Amniotic epithelial cell (primary cell): ENCODE data around the gene ULK4.
"Not testable (repeated sequence)": the region's sequence is repeated elsewhere in the genome, so short reads cannot be mapped to it uniquely, and the experiment has no call there.

ENCODE experiments used
- DNase-seq: peaks from one replicate; pipeline ENCODE4 v3.0.0-alpha.2; 2010; ENCODE audit warnings: low read depth

ULK4 gene

DNA sequence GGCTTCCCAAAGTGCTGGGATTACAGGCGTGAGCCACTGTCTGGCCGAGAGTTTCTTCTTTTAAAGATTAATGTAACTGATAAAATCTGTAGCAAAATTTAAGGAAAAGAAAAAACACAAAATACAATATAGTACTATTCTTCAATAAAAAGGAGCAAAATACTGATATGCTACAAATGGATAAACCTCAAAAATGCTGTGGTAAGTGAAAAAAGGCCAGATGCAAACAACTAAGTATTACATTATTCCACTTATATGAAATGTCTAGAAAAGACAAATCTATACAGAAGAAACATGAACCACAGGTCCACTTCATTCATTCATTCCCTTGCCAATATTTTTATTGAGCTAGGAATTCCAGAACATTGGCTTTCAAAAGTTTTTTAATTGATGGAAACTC lies 463.1 kb downstream of the ULK4 start:
- DNase-seq, result no peak

DNA sequence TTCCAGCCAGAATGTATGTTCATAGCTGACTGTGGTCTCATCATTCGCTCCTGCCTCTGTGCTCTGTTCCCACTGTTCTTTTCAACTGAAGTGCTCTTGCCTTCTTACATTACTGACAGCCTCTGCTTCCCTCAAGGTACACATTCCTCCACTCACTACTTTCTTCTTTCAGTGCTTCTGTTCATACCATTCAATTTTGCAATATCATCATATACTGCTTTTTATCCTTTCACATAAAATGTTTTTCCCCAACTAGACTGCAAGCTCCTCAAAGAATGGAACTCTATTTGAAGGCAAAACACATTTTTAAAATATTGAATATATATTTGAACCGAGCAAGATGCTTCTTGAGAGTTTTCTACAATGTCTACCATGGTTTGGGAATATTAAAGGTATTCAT lies 471.5 kb downstream of the ULK4 start:
- DNase-seq, result no peak

DNA sequence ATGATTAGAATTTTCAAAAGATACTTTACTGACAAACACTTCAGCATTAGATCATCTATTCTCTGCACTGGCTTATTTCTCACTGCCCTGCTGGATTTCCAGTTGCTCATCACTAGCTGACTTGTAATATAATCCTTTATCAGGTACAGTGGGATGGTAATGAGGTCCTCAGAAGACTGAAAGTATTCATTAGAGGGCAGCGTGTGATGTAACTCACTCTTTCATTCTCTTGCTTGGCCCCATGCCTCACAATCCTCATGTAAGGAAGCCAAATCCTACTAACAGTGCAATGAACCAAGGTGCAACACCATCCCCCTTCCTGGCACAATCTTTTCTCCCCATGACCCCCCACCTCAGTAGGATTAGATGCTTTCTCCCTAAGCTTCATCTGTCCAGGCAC lies 472.7 kb downstream of the ULK4 start:
- DNase-seq, result no peak

DNA sequence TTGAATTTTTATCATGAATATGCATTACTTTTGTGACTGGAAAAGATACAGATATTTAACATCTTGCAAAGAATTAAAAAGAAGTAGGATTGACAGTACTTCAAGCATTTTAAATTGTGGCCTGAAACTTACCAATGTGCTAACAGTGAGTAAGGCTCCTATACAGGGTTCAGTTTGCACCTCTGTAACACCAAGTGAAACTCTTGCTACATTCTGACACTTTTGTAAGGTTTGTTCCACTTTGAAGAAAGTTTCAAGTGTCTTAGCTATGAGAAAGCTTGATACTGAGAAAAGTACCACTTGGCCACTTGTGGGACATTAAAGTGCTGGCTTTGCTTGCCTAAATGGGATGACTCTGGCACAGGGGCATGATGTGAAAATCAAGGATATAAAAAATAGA lies 473.4 kb downstream of the ULK4 start:
- no peak for DNase-seq

DNA sequence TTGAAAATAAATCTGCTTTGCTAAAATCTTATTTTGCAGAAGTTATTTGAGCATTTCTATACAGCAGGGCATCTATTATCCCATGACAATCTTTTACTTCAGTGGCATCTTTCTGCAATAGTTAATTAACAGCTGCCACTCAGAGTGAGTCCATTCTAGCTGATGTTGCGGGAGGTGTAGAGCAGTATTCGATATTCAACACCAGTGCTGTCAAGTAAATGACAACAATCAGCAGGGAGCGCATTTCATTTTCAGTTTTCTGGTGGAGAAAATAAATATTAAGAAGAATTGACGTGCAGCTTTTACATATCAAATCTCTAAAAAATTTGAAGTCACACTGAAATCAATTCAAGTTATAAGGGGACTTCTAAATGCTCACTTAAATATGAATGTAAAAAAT lies 476.4 kb downstream of the ULK4 start:
- DNase-seq, result no peak

DNA sequence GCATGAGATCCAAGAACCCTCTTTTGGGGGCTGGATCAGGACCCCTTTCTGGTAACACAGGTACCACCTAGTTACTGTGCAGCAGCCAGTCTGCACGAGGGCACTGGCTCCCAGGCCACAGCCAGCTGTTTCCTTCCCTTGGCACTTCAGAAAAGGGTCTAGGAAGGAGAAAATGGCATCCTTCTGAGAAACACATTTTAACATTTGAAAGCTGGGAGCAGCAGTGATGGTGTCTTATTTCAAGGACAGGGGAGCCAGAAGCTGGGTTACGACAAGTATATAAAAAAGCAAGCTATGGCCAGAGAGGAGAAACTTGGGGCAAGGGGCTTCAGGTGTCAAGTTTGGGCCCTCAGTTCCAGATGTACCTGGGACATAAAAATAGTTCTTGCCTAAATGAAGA lies 479.8 kb downstream of the ULK4 start:
- DNase-seq, result no peak

DNA sequence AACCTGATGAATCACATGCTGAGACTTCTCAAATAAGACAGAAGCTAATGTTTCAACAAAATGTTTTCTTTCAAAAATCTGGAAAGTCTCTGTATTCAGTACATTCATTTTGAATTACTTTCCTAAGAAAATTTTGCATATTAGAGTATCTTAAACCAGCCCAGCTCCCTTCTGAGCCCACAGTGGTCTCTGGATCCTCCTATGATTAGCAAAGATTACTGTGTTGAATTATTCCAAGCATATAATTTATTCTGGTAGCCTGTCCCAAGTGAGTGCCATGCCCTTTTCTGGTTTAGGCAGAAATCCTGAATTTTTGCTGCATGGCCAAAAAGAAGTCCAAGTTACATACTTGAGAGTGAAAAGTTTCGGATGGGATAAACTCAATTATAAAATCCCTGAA lies 483.6 kb downstream of the ULK4 start:
- no peak for DNase-seq

DNA sequence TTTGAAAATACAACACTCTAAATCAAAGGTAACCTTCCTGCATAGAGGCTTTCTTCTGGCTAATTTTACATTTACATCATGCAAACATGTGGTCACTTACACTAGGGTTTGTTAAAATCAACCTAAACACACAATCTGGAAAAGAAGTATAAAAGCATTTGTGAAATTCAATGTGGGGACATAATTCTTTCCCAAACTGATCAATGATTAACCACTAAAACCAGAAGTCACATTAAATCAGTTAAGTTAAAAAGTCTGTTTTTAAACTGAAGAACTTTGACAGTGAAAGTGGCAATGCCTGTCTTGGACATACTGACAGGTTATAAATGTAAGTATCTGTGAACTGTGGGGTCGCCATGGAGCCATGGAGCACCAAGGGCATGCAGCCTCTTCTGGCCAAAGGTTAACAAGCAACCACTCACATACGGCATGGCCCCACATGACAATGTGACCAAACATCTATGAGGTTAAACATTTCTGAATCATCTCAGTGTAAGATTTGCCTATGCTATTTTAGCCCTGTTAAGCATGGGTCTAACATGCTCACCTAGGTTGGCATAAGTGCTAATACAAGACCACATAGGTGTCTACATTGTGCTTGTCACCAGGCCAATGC lies 484.4 kb downstream of the ULK4 start:
- DNase-seq, result no peak

DNA sequence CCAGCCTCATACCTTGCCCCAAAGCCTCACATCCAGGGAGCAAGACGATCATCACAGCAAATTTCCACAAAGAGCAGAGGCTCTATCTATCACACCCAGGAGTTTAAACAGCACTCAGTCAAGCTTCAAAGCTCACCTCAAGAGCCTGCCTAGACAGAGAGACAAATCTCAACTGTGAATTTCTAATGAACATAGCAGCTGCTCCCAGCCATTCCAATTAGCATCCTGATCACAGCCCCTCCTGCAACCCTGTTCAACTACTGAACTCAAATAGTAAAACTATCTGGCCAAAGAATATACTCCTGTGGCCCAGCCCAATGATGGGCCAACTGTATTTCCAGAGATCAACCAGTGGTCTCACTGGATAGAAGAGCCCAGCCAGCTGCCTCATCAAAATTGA lies 492.8 kb downstream of the ULK4 start:
- DNase-seq, result no peak

DNA sequence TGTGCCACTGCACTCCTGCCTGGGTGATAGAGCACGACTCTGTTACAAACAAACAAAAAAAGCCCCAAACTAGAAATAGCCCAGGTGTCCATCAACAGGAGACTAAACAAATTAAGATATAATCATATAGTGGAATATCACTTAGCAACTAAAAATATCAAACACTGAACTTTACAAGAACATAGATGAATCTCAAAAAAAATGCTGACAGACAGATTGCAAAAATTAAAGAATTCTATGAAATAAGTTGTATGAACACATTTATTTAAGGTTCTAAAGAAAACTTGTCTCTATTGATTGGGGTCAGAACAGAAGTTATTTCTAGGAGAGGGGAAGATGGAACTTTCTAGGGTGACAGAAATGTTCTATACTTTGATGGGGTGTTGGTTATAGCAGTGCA lies 494.4 kb downstream of the ULK4 start:
- no peak for DNase-seq

DNA sequence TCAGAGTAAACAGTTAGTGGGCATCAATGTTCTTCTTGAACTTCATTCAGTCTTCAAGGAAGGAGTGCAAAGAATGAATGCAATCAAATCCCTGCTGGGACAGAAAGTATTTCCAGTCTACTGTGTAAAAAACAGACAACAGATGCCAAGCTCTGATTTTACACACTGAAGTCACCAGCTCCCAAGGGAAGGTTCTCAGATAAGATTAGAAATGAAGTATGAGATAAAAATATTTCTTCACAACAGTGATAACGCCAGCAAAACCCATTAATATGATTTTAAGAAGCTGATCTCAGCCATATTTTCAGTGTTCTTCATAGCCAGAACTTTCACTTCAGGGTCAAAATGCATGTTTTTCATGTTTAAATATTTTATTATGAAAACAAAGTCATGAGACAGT lies 497.0 kb downstream of the ULK4 start:
- DNase-seq, result peak; percentile 81

DNA sequence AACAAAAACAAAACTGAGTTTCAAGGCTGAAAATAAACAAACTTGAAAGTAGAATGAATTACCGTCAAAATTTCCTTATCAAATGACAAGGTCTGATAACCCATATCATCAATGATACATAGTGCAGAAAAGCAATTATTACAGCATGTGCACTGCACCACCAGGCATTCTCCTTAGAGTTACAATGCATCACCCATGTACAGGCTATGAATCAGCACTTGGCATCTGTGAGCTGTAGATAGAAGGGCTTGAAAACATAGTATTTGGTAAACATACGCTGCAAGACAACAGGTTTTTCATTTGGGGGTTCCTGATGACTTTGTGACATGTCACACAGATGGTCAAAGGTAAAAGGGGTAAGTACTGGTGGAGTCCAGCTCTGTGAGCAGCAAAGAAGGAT lies 497.5 kb downstream of the ULK4 start:
- DNase-seq, result peak; percentile 87

DNA sequence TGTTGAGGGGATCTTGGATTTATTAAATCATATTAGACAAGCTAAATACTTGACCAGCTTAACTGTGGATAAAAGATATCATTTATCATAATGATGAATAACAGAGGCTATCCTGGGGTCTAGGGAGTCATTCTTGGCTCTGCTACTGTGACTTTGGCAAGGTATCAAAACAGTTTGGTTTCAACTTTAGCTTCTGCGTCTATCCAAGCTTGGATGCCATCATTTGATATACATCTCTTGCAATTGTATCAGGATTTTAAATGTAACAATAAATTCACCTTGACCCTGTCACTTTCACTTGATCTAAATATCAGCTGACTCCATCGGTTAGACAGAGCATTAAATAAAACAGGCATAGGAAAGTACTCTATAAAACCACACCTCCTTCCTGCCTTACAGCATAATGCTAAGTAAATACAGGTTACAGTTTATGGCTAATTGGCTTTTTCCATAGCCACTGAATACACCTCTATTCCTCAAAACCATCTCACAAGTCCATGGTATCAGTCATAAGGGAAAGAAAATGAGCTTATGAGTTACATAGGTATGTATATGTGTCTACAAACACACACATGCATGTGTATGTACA lies 499.7 kb downstream of the ULK4 start:
- peak; percentile 22 for DNase-seq

DNA sequence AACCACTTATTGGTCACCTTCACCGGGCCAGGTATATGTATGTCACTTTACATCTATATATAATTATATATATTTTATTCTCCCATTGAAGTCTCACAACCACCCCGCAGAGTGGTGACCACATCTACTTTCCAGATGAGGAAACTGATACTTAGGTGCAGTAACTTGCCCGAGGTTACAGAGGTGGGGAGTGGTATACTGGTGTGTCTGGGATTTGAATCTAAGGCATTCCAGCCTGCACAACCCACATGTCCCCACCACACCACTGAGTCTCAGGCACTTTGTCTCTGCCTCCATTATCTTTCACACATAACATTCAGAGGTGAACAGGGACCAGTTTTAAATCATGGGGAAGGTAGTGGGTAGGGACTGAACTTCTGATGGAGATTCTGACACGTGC lies 501.2 kb downstream of the ULK4 start:
- DNase-seq, result no peak

DNA sequence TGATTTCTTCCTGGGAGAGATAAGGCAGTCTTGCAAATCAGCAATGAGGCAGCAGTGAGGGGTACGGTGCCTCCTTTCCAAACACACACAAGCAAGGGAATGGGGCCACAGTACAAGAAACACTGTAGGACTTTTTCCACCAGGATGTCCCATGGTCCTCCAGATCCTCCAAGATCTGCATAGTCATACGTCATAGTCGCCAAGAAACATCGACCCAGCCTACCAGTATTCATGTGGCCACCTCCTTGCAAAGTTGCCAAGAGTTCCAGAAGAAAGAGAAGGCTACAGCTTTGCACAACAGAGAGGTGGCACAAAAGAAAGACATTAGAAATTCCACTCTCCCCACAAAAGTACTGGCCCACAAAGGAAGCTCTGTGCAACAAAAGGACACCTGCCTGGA lies 504.7 kb downstream of the ULK4 start:
- peak; percentile 43 for DNase-seq

DNA sequence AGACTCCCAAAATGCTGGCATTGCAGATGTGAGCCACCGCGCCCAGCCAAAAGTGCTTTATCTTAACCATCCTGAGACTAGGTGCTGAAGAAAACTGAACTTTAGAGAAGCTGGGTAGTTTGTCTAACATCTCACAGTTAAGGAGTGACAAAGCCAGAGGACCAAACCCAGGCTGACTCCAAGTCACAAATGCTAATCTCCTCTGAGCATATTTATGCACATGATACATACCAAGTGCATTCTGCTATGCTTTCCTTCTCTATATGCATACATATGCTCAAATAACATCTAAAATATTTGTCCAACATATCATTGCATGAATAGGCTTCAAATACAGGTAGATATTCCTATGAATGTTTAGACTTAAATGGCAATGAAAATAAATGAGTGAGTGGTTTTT lies 505.7 kb downstream of the ULK4 start:
- DNase-seq, result no peak

DNA sequence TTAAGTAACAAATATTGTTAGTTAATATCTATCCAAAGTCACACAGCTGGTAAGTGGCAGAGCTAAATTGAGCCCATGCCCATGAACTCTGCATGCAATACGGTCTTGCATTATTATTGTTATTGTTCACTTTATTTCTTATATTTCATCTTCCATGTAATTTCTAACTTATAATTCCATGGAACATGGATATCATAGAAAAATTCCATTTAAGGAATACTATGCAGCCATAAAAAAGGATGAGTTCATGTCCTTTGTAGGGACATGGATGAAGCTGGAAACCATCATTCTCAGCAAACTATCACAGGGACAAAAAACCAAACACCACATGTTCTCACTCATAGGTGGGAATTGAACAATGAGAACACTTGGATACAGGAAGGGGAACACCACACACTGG lies 508.3 kb downstream of the ULK4 start:
- DNase-seq, result not testable (repeated sequence)

DNA sequence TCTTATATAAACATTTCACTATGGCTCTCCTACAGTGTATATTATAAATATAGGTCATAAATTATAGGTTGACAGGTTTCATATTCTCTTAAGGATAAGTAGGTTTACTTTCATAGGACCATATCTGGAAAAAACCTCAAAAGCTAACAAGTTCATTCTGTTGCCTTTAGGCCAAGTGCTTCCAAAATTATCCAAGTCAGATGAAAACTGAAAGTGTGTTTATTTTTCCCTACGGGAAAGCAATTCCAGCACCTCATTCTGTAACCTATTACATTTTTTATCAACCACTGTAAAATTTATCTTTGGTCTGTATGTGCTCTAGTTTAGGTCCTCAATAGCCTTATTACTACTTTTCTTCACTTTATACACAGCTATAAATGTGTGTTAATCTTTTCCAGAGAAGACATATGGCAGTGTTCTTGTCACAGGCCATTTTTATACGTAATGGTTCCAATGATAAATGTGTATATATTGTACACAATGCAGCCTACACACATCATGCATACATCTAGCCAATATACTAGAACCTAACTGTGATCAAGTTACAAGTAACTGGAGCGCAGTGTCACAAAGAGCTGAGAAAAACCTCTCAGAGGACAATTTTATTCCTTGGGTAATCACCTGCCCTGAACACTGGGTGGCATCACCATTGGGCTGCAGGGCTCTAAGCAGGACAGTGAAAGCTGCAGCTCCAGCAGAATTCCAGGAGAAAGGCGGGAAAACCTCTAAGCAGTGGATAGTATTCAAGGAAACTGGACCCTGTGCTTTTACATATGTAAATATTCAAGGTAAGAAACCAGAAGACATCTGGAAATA lies 511.3 kb downstream of the ULK4 start:
- no peak for DNase-seq

DNA sequence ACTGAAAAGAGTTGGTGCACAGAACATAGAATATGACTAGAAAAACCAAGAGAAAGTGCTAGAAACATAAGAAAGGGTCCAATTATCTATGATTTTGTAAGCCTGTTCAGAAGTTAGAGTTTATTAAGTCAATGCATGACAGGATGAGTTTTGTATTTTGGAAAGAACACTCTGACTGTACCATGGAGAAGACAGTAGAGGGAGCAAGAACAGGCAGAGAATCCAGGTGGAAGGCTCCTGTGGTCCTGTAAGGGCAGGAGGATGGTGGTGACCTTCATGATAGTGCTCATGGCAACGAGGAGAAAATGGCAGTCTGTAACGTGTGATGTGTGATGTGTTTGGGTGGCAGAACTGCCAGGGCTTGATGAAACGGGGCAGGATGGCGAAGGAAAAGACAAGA lies 513.5 kb downstream of the ULK4 start:
- no peak for DNase-seq

DNA sequence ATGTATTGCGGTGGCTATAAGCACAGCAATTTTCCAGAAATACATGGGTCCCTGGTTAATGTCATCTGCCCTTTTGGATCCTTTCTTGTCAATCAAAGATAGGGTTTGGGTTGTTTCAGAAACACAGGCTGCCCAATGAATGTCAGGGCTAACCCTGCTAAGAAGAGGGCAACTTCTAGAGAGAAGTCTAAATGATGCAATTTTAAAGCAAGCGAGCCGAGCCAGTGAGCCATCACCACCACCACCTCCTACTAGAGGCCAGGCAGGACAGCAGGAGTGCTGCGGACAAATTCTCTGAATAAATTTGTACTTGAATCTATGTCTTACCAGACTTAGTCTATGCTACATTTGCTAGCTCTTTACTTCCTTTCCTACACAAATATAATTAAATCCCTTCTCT lies 514.2 kb downstream of the ULK4 start:
- no peak for DNase-seq

DNA sequence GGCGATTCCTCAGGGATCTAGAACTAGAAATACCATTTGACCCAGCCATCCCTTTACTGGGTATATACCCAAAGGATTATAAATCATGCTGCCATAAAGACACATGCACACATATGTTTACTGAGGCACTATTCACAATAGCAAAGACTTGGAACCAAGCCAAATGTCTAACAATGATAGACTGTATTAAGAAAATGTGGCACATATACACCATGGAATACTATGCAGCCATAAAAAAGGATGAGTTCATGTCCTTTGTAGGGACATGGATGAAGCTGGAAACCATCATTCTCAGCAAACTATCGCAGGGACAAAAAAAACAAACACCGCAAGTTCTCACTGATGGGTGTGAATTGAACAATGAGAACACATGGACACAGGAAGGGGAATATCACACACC lies 515.6 kb downstream of the ULK4 start:
- not testable (repeated sequence) for DNase-seq

DNA sequence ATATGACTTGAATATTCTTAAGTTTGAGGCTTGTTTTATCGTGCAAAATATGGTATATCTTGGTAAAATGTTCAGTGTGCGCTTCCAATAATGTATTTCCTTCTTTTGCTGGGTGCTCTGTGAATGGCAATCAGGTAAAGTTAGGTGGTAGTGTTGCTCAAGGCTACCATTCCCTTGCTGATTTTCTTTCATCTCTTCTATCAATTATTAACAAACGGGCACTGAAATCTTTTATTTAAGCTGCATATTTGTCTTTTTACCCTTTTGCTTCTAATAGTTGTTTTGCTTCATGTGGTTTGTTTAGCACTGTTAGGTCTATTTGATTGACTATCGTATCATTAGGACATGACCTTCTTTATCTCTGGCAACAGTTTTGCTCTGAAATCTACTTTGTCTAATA lies 520.3 kb downstream of the ULK4 start:
- DNase-seq, result no peak

DNA sequence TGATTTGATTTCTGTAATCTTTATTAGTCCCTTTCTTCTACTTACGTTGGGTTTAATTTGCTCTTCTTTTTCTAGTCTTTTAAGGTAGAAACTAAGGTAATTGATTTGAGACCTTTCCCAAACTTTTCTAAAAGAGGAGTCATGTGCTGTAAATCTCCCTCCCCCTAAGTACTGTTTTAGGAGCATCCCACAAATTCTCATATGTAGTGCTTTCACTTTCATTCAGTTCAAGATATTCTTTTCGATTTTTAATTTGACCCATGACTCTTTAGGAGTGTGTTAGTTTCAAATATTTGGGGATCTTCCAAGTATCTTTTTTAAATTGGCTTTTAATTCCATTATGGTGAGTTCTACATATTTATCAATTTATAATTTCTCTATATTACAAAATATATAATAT lies 520.8 kb downstream of the ULK4 start:
- DNase-seq, result no peak

DNA sequence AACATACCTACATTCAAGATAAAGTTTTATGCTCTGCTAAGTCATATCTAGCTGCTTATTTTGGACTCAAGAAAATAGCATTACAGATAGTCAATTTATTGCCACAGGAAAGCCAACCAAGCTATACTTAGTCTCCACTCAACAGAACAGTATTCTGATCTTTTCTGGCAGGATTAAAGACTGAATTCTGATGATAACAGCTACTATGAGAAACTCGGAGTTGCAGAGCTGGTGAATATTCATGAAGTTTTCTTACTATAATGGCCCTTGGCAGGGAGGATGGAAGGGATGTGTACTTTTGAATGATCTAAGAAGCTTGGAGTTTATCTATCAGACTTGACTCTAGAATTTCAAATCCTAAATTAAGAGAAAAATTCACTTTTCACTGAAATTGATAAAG lies 524.9 kb downstream of the ULK4 start:
- no peak for DNase-seq
